ENCODE results near the gene SLC25A44. TPM values are rescaled to one million over a fixed set of nuclear protein-coding genes. Genes with fewer than 3 reads are reported as not detected.
A peak's percentile ranks its signal among the peaks of the same experiment; 100 is the strongest.

Gene SLC25A44
- polyA plus RNA-seq, 2 of the 4 experiments (the other 2 are of a cell fraction), result 25.1 to 30.7 TPM

DNA sequence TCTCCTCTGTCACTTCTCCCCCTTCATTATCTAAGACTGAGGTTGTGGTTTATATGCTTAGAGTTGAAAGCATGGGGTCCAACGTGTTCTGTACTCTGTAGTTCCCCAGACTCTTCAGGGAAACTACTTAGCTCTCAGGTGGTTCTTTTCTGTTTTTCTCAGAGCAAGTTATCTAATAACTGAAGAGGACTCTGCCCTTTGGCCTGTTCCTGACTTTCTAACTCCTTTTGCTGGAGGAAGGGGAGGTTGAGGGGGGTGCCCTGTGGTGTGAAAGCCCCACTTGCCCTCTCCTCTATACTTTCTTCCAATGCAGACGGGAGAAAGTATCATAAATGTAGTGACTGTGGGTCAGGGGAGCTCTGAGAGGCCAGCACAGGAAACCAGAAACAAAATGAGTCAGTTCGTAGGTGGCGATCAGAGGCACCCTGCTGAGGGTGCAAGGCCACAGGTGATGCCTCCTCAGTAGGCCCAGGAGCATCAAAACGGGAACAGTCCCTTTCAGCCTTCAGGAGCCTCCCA is 5.0 kb downstream of the SLC25A44 start:
- Histone ChIP-seq H3K4me2 (no peak overlapping the region), H3K4me3 (no peak overlapping the region), H3K4me1 (peaks cover 10% of the 10 kb centered on the region), H3K27ac (no peak overlapping the region), H3K9me3 (no peaks in the 10 kb centered on the region)
- DNase-seq (ENCODE audit: low read depth in 1 of 2, low spot score in 1 of 2) (no peak), ATAC-seq (no peak), FAIRE-seq (no peak)
- POLR2A ChIA-PET, result no interaction called here
- CTCF ChIA-PET, result interaction anchor here (0.6 to 6.4 kb wide), 7 partner anchors 12 to 108 kb away, joined by 3 to 51 read pairs (median 3); partner anchors contain the start of gene PMF1
- WGBS (ENCODE audit: missing lambda C conversion rate), result 78% methylated on average over 5 of the region's 5 CpGs
- no peak for TF ChIP-seq PHF8 (IDR thresholded peaks at IDR 0.05; ENCODE audit: borderline replicate concordance, low read depth)
- TF ChIP-seq, protein P1, sequence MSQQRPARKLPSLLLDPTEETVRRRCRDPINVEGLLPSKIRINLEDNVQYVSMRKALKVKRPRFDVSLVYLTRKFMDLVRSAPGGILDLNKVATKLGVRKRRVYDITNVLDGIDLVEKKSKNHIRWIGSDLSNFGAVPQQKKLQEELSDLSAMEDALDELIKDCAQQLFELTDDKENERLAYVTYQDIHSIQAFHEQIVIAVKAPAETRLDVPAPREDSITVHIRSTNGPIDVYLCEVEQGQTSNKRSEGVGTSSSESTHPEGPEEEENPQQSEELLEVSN (IDR thresholded peaks at IDR 0.05; ENCODE audit: borderline replicate concordance, low read depth), result no peak
- TF ChIP-seq HES2 (IDR thresholded peaks at IDR 0.05), result no peak
- TF ChIP-seq JUNB (IDR thresholded peaks at IDR 0.05), result no peak
- TF ChIP-seq JUN (IDR thresholded peaks at IDR 0.05), result no peak
- TF ChIP-seq CEBPB (IDR thresholded peaks at IDR 0.05), result no peak
- no peak for TF ChIP-seq HOXA7 (CRISPR knock-in tag; IDR thresholded peaks at IDR 0.05)
- no peak for TF ChIP-seq POLR2A (IDR thresholded peaks at IDR 0.05; ENCODE audit: low read length)
- no peak for TF ChIP-seq CHD2 (IDR thresholded peaks at IDR 0.05; ENCODE audit: low read length, partially characterized antibody)
- no peak for TF ChIP-seq ATOH8 (CRISPR knock-in tag; IDR thresholded peaks at IDR 0.05; ENCODE audit: low read depth)
- no peak for TF ChIP-seq EHF (CRISPR knock-in tag; IDR thresholded peaks at IDR 0.05)
- TF ChIP-seq SMC3 (IDR thresholded peaks at IDR 0.05), result no peak
- TF ChIP-seq KDM1A (IDR thresholded peaks at IDR 0.05; ENCODE audit: low read depth), result no peak
- TF ChIP-seq FOSL2 (IDR thresholded peaks at IDR 0.05), result no peak
- no peak for TF ChIP-seq FOSL2 (CRISPR knock-in tag; IDR thresholded peaks at IDR 0.05)
- no peak for TF ChIP-seq RNF2 (IDR thresholded peaks at IDR 0.05; ENCODE audit: borderline replicate concordance, low read depth)
- TF ChIP-seq HOXB5 (CRISPR knock-in tag; IDR thresholded peaks at IDR 0.05), result no peak
- no peak for TF ChIP-seq POLR2AphosphoS2 (conservative IDR thresholded peaks at IDR 0.05; ENCODE audit: low read length)
- no peak for TF ChIP-seq SREBF2 (IDR thresholded peaks at IDR 0.05)
- TF ChIP-seq HEYL (CRISPR knock-in tag; IDR thresholded peaks at IDR 0.05), result no peak
- no peak for TF ChIP-seq NFE2L2 (conservative IDR thresholded peaks at IDR 0.05; ENCODE audit: low read length)

DNA sequence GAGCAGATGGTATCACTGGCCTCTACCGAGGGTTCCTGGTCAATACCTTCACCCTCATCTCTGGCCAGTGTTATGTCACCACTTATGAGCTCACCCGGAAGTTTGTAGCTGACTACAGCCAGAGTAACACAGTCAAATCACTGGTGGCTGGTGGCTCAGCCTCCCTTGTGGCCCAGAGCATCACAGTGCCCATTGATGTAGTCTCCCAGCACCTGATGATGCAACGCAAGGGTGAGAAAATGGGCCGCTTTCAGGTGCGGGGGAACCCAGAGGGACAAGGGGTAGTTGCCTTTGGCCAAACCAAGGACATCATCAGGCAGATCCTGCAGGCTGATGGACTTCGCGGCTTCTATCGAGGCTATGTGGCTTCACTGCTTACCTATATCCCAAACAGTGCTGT is 6.1 kb downstream of the SLC25A44 start:
- ChIA-PET CTCF (interaction anchor here (0.6 to 6.4 kb wide), 5 partner anchors 25 to 238 kb away, joined by 3 to 47 read pairs (median 3); no protein-coding TSS in a partner anchor), POLR2A (no interaction called here)
- no peak overlapping the region for H3K27ac ChIP-seq
- ATAC-seq (0 out of 6 replicates have a peak, but pooled peaks of 1 of the 2 experiments have one; percentile 30), FAIRE-seq (no peak), DNase-seq (ENCODE audit: low read depth in 1 of 2, low spot score in 1 of 2) (no peak)
- H3K4me1 ChIP-seq, result peaks cover 6% of the 10 kb centered on the region
- H3K9me3 ChIP-seq, result no peaks in the 10 kb centered on the region
- WGBS (ENCODE audit: missing lambda C conversion rate), result 92% methylated on average over 8 of the region's 8 CpGs
- H3K4me2 ChIP-seq, result no peak overlapping the region
- no peak overlapping the region for H3K4me3 ChIP-seq
- no peak for TF ChIP-seq CBX8 (IDR thresholded peaks at IDR 0.05)
- no peak for TF ChIP-seq SREBF2 (IDR thresholded peaks at IDR 0.05)
- TF ChIP-seq, protein P1 (IDR thresholded peaks at IDR 0.05; ENCODE audit: borderline replicate concordance, low read depth), result no peak
- TF ChIP-seq, protein P2, sequence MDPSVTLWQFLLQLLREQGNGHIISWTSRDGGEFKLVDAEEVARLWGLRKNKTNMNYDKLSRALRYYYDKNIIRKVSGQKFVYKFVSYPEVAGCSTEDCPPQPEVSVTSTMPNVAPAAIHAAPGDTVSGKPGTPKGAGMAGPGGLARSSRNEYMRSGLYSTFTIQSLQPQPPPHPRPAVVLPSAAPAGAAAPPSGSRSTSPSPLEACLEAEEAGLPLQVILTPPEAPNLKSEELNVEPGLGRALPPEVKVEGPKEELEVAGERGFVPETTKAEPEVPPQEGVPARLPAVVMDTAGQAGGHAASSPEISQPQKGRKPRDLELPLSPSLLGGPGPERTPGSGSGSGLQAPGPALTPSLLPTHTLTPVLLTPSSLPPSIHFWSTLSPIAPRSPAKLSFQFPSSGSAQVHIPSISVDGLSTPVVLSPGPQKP (IDR thresholded peaks at IDR 0.05; ENCODE audit: low read depth, low read length), result no peak
- TF ChIP-seq CTCF (IDR thresholded peaks at IDR 0.05), result no peak
- TF ChIP-seq EP300 (IDR thresholded peaks at IDR 0.05), result no peak
- no peak for TF ChIP-seq CEBPB (IDR thresholded peaks at IDR 0.05)
